HG03571 (cell line): ENCODE data around the gene GBGT1.

Experiments used
- ATAC-seq: cut with Tn5 transposase; IDR thresholded peaks from one replicate; pipeline ENCODE4 v1.9.1; 2021; ENCODE audit not compliant: unreplicated experiment

GBGT1 gene

DNA sequence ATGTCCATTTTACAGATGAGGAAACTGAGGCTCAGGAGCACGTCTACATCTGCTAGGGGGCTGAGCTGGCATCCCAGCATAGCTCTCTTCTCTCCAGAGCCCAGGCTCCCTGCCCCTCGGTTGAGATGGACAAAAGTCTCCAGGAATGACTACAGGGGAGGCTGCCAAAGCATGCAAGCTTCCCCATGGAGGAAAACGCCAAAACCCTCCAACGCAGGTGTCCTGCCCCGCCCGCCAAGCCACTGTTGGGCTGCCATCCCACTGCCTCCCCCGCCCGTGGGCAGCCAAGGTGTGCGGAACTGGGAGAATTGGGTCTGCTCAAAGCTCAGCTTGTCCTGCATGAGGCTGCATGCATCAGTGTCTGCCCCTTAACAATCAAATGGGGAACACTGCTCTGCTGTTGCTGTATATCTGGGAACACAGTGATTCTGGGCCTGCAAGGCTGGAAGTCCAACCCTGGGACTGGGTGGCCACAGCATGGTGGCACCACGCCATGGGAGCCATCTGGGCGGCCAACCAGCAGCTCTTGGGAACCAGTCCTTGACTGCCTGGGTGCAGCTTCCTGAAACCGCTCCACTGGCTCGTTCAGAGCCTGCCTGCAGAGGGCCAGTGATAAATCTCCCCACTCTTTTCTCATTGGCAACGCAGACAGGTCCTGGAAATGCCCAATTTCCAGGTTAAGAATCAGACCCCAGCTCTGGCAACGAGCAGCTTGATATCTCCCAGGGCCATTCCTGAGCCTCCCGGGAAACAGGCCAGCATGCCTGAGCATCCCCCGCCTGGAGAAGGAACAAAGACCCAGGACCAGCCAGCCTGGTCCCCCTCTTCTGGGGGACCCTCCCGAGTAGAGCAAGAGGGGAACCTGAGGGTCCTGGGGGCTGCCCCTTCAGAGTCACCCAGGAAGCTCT lies 46.2 kb downstream of the GBGT1 start:
- no peak for ATAC-seq

DNA sequence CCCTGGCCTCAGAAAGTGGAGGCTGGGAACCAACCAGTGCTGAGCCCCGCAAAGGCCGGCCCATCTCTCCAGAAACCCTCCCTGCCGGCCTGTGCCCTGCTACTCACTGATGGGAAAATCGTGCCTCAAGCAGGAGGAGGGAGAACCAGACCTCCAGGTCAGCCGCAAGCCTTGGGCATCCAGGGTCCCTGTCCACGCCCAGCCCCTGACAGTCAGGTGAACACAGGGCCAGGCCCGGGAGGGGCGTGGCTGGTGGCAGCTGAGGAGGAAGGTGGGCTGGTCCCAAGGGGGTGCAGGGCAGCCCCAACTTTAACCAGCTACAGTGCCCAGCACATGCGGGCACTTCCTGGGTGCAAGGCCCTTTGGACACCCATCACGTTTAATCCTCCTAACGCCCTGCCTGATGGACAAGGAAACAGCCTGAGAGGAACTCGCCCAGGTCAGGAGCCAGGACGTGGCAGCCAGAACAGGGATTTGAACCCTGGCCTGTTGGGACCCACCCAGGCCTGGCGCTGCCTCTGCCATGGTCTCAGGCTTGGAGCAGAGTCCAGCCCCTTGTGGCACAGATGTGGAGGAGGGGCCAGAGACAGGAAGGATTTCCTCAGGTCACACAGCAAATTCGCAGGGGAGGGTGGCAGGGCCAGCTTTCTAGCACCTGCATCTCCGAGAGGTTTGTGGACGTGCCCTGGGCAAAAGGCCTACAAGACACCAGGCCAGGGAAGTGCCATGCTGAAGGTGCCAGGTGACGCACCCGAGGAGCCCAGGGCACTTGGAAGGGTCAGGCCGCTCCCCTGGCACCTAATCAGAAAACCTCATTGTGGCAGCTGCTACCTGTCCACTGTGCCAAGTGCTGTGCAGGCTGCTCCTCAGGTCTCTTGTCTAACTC lies 47.1 kb downstream of the GBGT1 start:
- no peak for ATAC-seq

DNA sequence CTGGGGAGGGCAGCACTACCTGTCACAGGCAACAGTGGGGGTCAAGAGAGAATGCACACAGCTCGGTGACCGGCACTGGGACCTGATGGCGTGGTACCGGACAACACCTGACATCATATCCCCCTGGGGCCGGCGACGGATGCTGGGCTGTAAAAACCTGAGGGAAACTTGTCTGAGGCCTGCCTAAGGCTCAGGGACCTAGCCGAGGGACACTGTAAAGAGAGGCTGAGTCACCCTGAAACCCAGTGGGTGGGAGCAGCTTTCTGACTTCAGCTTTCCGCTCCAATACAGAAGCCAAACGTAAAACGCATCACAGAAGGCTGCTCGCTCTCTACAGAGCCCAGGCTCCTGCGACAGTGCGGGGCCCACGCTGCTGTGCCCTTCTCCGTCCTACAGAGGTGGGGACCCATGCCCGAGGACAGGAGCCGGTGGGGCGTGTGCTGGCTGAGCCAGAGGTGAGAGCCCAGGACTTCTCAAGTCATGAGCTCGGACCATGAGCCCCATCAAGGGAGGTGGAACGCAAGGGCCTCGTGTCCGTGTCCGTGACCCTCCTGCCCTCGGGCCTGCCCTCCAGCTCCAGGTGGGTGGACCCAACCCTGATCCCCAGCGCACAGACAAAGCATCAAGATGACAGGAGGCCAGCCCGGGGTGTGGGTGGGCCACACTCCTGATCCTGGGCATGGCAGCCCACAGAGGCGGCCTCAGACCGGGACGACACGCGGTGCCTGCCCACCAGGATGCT lies 47.9 kb downstream of the GBGT1 start:
- no peak for ATAC-seq

DNA sequence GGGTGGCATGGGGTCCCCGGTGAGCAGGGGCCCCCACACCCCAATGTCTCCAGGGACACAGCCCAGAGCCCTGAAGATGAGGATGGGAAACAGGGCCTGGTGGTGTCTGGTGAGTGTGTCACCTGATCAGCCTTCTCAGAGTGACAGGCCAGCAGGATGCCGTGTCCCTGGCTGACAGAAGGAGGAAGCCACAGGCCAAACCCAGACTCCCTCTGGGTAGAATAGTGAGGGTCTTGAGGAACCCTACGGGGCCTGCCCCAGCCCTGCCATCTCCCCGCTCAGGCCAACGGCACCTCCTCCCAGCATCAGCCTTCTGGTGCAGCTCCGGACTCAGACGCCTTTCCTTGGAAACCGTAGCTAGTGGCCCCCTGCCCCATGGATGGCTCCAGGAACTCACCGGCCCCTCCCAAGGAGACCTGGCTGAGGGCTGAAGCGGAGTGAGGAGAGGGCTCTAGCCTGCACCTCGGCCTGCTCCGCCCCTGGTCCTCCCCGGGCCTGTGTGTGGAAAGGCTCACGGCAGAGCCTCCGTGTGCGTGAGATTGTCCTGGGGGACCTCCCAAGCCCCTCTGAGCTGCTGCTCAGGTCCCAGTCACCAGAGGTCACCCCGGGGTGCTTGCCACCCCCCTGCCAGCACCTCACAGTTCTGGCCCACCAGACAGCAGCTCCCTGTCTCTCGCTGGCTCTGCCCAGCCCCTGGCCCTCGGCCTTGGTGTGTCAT lies 48.7 kb downstream of the GBGT1 start:
- ATAC-seq, result no peak

DNA sequence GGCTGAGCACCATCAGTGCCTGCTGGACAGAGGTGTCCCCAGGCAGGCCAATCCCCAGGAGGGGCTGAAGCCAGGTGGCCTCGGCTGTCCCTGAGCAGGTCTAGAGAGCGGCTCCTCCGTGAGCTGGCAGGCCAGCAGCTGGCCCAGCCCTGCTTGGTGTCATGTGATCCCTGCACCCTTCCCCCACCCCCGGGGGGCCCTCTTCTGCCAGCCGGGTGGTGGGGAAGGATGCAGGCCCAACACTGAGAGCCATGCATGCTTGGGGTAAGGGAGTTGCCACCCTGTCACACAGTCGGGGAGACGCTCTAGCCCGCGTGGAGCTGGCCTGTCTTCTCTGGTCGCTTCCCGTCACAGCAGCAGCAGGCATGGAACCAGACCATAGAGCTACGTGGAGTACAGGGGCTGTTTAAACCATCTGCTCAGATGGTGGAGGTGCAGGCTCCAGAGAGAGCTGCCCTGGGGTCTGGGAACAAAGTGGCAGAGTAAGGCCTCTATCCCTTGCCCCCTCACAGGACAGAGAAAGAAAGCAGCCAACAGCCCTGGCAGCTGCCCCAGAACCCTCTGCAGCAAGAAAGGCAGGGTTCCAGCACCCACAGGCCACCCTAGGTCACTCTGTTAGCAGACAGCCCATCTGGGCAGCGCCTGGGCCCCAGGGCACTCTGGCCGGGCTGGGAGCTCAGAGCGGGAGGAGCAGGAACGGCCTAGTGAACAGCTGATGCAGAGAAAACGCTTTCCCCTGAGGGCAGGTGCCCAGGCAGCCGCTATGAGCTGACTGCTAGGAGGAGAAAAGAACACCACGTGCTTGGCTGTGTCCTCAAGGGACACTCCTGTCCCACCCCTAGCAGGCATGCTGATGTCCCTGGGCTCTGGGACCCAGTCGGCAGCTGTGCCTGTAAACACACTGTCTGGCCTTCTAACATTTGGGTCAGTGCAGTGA lies 49.5 kb downstream of the GBGT1 start:
- ATAC-seq, result no peak

DNA sequence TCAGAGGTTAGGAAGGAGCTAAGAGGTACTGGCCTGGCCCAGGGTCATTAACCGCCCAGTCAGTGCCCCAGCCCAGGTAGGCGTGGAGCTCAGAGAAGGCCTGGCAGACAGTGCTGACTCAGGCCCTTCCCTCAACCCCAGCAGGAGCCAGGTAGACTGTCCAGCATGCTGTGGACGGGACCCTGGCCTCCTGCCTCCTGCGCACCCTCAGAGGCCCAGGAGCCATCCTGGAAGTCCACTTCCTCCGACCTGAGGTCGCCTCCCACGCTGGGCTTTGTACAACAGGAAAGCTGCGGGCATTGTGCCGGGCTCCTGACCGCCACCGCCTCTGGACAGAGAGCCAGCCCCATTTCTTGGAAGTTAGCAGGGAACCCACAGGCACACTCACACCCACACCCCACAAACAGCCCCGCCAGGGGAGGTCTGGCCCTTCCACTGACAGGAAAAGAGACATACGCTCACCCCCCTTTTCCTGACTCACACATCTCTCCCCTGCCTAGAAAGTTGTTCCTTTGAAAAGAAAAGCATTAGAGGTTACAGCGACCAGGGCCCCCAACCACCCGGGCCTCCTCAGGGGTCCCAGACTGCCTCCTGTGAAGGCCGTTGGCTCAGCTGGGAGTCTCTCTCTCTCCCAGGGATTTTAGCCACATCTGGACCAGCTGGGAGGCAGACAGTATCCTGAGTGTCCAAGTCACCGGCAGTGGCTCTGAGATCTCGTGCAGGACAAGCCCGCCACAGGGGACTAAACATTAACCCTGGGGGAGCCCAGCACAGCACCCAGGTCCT lies 50.4 kb downstream of the GBGT1 start:
- no peak for ATAC-seq

DNA sequence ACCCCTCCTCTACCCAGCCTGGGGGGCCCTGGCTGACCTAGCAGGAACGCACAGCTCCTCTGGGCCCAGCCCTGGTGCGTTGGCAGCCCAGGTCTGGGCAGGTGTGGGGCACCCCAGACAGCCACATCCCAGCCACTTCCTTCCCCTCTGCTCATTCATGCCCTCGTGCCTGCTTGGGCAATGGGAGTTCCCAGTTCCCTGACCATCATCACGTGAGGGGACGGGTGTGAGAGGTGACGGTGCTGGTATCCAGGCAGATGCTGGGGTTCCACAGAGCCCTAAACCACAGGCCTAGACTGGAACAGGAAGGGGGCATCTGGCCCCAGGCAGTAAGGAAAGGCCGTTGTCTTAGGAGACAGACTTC lies 51.1 kb downstream of the GBGT1 start:
- no peak for ATAC-seq

DNA sequence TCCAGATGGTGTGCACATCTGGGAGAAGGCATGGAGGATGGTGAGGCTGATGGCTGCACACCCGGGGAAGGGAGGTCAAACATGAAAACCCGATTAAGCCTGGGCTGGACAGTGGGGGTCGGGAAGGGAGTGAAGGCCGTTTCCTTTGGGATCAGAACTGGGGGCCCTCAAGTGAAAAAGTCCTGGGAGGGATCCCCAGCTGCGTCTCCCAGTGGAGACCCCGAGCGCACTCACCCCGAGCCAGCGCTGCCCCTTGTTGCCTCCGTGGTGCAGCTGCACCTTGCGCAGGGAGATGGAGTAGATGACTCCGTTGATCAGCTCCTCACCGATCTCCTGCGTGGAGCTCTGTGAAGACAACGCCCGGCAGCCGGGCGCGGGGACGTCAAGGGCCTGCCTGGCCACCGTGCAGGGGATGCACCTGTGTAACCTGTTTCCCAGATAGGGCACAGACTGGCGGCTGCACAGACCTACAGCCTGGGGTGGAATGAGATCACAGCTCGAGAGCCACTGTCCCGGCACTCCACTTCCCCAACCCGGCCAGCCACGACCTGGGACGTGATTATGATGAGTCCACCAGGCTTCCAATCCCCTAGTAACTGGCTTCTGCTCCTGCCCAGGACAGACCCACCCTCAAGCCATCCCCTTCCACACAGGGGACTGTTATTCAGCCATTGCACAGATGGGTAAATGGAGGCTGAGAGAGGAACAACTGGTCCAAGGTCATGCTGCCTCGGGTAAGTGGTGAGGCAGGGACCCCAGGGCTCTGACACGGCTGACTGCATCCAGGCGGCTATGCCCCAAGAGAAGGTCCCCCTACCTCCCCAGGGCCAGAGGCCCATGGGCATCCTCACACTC lies 51.7 kb downstream of the GBGT1 start:
- no peak for ATAC-seq

DNA sequence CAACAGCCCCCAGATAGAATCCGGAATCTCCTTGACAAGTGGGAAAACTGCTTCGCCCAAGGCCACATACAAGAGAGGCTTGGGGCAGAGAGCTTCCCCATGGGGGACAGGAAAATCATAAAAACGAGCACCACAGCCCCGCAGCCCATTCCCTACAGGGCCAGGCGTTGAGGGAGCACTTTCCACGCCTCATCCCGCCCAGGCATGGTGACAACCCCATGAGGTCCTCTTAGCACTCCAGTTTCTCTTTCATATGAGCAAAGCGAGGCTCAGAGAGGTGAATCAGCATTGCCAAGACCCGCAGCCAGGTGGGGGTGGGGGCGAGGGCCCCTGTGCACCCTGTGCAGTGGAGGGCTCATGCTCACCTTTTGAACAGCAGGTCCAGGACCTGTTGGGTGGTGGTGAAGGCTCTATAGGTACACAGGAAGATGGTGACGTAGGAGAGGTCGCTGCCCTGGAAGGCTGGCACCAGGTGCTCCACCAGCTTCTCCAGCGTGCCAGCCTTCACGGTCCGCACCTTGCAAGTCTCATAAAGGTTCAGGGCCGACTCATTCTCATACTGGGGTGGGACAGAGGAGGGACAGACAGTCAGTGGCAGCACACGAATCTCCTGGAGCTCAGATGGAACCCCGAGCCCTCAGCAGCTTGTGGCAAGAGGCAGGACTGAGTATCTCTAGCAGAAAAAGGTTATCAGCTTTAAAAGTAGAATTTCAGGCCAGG lies 53.6 kb downstream of the GBGT1 start:
- no peak for ATAC-seq

DNA sequence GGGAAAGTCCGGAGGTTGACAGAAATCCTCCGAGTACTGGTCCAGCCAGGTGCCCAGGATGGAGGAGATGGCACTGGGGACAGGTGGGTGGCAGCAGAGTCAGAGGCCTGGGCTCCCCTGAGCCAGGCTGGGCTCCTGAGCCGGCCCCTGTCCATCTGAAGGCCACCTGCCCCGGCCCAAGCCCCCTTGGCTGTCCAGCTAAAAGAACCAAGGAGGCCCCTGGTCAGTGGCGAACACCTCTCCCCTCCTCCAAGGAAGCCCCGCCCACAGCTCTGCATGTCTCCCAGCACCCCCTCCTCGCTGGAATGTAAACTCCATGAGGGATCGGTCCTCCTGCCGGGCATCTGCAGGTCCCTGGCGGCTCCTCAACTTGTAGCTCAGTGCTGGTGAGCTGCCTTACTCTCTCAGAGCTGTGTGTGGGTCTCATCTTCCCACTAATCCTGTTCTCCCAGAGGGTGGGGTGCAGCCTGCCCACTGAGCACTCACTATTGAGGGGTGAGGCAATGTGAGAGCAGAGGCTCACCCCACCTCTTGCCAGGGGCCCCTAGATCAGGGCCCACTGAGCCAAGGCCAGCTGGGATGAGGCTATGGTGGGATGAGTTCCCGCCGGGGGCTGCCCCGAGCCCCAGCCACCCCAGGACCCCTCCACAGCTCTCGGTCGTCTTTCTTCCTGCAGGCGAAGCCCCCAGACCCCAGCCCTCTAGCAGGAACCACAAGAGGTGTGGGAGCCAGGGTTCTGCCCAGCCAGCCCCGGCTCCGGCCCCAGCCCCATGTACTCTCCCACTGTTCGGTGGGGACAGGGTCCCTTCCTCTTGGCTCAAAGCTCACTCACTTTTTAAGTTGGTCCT lies 54.7 kb downstream of the GBGT1 start:
- ATAC-seq, result no peak

DNA sequence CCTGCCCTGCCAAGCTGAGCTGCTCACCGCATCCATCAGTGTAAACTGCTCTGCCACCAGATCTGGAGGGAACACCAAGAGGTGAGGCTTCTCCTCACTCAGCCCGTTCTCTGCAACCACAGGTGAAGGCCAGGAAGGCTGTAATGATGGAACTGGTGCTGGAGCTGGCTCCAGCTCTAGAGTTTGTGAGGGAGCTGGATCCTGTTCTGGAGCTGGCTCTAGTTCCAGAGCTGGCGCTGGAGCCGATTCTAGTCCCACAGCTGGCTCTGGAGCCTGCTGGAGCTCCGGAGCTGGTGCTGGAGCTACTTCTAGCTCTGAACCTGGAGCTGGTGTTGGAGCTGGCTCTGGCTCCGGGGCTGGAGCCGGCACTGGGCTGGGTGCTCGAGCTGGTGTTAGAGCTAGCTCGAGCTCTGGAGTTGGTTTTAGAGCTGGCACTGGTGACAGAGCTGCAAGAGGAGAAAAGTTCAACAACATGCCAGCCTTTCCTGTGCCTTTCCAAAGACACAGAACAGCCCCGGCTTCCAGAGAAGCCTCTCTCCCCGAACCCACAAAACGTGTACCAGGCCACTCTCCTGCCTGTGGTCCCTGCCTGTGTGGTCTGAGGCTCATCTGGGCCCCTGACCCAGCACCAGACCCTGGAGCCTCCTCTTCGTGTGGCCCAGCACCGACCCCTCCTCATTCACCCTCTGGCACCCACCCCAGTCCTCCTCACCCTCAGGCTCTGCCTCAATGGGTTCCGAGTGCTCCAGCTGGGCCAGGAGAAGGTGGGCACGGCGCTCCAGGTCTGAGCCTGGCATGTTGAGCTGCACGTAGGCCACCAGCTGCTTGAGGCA lies 55.5 kb downstream of the GBGT1 start:
- ATAC-seq, result no peak

DNA sequence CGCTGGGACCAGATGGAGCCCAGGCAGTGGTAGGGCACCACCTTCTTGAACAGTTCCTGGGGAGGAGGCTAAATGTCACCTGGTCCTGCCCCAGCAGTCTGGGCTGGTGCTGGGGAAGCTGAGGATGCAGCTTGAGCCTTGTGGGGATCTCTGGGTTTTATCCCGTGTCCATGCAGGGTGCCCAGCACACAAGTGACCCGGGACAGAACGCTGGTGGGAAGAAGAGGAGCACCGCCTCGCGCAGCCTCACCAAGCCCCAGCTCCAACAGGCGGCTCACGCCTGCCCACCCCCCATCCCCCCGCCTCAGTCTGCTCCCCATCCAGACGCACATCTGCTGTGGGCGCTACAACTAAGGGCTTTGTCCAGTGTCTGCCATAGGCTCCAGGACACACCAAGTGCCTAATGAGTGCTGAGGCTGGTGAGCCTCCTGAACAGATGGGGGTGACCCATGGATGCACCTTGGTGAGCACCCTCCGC lies 56.4 kb downstream of the GBGT1 start:
- ATAC-seq, result no peak

DNA sequence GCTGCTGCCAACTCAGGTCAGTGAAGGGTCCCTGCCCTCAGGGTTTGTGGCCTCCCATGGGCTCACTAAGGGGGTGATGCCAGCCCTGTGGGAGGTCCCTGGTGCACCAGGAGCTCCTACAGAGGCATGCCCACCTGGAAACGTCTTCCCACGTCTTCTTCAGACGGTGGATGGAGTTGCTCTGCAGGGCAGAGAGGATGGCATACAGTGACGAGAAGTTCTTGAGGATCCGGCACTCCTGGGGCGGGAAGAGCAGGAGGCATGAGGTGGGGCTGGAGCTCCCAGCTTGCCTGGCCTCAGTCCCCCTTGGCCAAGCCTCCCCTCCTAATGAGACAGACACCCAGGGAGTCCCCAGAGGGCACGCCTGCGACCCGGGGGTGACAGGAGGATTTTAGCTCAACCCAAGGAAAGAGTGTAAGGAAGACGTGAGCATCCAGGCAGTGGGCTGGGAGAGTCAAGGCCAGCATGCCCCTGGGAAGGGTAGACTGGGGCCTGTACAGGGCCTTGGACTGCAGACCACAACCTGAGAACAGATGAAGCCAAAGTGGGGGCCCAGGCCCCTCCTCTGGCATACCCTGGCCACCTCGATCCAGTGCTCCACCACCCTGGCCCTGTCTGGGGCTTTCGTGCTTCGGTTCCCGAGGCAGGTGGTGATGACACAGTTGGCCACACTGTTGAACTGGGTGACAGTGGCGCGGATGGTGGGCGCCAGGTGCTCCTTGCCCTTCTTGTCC lies 57.0 kb downstream of the GBGT1 start:
- ATAC-seq, result no peak

DNA sequence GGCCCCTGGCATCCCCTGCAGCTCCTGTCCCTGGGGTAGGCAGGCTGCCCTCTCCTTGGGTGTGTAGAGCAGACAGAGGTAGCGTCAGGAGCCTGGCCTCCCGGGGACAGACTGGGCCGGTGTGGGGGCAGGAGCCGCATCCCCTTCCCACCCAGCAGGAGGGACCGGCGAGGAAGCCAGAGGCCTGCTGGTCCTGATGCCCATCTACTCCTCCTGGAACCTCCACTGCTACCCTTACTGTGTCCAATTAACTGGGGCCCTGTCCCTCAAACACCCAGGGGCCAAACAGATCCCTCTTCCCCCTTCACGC lies 58.3 kb downstream of the GBGT1 start:
- no peak for ATAC-seq
